GM18517 (cell line): ENCODE measurements around the gene ZNF446.
"Not testable (repeated sequence)": the region's sequence is repeated elsewhere in the genome, so short reads cannot be mapped to it uniquely, and the experiment has no call there.

Experiments used
- ATAC-seq: cut with Tn5 transposase; IDR thresholded peaks from one replicate; pipeline ENCODE4 v1.9.1; 2021; ENCODE audit warnings: mild to moderate bottlenecking, moderate library complexity; ENCODE audit not compliant: unreplicated experiment

The ZNF446 gene

DNA sequence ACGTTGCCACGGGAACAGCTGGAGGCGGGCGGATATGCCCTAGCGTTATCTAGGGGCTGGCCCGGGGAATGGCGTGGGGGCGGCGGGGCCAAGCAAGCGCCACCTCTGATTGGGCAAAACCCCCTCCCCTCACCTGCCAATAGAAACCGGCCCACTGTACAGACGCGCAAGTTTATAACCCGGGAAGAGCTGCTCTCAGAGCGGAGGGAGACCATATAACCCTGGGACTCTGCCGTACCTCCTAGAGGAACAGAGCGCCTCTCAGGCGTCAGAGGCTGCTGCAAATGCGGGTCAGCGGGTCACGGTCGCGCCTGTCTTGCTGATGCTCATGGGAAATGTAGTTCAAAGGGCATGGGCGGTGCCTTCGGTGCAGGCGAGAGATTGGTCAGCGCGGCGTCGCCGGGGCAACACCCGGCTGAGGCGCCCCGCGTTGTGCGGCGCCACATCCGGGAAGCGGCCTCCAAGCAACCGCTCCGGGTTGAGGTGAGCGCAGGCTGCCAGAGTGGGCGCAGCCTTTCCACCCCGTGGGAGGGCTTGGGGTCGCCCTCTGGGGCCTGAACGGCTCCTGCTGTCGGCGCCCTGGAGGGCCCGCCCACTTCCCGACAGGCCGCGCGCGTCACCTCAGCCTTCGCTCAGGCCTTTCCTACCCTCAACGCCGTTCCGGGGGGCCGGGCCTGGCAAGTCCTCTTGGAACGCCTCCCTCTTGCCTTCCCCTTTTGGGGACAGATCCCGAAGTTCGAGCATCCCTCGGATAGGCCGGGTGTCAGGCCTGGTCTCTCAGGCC is at the start of gene ZNF446:
ZNF446 (plus strand) TSS at position 639 of the 784 bp plus-strand sequence. CDS start 867 bp downstream, outside the sequence.
- peak; percentile 81 for ATAC-seq

- no peak for ATAC-seq
Measured at GRCh38 chr19:58428617-58429016, 47.5 kb upstream of the ZNF446 start.

- ATAC-seq, result no peak
Measured at GRCh38 chr19:58429745-58430144, 46.4 kb upstream of the ZNF446 start.

GRCh38 chr19:58434217-58434616 is 41.9 kb upstream of the ZNF446 start:
- no peak for ATAC-seq

DNA sequence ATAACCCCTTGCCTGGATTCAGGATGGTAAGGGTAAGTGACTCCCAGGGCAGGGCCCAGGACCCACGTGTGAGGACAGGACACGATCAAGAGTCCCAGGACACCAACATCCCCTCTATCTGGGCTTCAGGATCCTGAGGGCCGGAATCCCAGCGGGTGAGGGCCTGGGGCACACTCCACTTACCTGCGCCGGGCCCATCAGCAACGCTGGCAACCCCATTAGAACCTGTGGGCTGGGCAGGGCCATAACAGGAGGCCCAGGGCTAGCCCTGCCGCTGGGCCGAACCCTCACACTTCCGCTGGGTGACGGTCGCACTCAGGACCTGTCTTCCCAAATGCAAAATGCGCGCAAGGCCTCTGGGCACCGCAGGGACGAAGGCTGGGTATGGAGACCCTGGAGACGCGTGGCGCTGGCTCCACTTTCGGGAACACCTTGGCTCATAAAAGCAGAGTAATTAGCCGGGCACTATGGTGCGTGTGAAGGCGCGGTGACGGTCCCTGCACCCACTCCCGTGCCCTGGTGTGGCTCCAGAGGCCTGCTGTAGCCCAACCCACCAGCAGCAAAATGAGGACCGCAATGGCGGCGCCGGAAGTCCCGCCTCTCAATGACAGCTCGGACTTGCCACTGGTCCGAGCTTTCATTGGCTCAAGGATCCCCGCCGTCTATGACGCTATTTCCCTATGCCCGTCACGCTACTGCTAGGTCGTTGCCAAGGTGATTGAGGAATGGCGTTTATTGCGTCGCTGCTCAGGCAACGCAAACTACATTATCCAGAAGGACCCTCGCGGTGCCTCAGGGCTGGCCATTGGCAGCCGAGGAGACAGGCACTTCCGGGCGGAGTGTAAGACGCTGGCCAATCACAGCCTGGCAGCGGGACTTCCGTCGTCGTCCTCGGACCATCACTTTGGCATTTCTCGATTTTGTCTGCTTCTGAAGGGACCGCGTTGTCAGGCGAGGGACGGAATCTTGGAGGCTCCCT is 36.3 kb upstream of the ZNF446 start, which contains the start of gene ZNF132:
ZNF132 (minus strand) TSS at position 578 of the 979 bp plus-strand sequence; CDS start at position 246, 332 bp downstream.
- peak; percentile 95 for ATAC-seq

DNA sequence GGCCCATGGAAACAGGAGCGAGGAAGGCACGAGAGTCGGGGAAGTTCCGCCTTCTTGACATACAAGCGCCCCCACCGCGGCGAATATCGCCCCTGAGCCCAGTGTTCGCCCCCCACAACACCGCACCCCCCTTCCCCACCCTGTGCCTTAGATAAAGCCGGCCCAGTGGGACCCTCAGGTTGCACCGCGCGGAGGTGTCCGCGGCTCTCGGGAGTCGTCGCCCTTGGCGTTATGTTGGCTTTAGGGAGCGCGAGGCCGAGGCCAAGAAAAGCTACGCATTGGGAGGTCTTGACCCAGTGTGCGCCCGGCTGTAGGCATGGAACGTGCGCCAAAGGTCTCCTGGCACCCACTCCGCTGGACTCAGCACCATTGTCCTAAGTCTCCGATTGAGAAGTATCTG is 35.6 kb upstream of the ZNF446 start:
- ATAC-seq, result no peak

DNA sequence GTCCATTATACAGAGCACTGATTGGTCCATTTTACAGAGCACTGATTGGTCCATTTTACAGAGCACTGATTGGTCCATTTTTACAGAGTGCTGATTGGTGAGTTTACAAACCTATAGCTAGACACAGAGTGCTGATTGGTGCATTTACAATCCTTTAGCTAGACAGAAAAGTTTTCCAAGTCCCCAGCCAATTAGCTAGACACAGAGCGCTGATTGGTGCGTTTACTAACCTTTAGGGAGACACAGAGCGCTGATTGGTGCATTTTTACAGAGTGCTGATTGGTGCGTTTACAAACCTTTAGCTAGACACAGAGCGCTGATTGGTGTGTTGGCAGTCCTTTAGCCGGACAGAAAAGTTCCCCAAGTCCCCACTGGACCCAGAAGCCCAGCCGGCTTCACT is 33.2 kb upstream of the ZNF446 start:
- not testable (repeated sequence) for ATAC-seq

DNA sequence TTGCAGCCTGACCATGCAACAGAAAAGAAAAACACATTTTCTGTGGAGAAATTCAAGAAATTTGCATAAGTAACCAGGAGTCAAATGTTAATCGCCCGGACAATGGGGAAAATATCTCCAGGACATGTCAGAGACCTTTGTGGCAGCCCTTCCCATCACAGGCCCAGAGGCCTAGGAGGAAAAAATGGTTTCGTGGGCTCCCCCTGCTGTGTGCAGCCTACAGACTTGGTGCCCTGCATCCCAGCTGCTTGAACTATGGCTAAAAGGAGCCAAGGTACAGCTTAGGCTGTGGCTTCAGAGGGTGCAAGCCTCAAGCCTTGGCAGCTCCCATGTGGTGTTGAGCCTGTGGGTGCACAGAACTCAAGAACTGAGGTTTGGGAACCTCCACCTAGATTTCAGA is 27.3 kb upstream of the ZNF446 start:
- ATAC-seq, result not testable (repeated sequence)

GRCh38 chr19:58449980-58450379 is 26.2 kb upstream of the ZNF446 start:
- not testable (repeated sequence) for ATAC-seq

DNA sequence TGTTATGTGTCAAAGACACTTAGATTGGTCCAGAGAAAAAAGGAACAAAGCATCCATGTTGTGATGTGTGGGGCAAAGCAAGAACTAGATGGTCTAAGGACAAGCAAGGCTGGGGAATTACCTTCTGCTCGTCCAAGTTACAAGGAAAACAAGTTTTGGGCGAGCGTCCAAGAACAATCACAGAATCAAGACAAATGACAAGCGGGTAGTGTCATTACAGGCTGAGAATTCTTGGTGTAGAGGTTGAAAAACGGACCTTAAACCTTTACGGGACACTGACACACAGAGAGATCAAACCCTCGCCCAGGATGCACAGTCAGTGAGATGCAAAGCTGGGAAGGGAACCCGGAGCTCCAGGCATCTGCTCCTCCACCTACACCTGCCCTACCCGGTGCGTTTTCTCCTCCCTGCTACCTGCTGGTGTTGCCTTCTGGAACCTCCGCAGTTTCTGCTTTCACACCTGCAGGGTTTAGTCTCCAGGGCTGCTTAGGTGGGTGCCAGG is 25.2 kb upstream of the ZNF446 start:
- ATAC-seq, result no peak

GRCh38 chr19:58451358-58452101 is 24.6 kb upstream of the ZNF446 start, which contains the start of gene ZNF324B:
ZNF324B (plus strand) TSS chr19:58451622; CDS start chr19:58453702, 2,080 bp downstream.
- peak; percentile 92 for ATAC-seq

- no peak for ATAC-seq
Measured at GRCh38 chr19:58453743-58454142, 22.4 kb upstream of the ZNF446 start.

DNA sequence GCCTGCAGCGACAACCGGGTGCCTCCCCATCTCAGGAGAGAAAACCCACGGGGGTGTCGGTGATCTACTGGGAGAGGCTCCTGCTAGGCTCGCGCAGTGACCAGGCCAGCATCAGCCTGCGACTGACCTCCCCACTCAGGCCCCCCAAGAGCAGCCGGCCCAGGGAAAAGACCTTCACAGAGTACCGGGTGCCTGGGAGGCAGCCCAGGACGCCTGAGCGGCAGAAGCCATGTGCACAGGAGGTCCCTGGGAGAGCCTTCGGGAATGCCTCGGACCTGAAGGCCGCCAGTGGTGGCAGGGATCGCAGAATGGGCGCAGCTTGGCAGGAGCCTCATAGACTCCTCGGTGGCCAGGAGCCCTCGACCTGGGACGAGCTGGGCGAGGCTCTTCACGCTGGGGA is 20.8 kb upstream of the ZNF446 start:
- ATAC-seq, result no peak

DNA sequence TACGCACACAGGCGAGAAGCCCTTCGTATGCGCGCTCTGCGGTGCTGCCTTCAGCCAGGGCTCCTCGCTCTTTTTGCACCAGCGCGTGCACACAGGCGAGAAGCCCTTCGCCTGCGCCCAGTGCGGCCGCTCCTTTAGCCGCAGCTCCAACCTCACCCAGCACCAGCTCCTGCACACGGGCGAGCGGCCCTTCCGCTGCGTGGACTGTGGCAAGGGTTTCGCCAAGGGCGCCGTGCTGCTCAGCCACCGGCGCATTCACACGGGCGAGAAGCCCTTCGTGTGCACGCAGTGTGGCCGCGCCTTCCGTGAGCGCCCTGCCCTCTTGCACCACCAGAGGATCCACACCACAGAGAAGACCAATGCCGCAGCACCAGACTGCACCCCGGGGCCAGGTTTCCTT is 20.0 kb upstream of the ZNF446 start:
- ATAC-seq, result no peak

DNA sequence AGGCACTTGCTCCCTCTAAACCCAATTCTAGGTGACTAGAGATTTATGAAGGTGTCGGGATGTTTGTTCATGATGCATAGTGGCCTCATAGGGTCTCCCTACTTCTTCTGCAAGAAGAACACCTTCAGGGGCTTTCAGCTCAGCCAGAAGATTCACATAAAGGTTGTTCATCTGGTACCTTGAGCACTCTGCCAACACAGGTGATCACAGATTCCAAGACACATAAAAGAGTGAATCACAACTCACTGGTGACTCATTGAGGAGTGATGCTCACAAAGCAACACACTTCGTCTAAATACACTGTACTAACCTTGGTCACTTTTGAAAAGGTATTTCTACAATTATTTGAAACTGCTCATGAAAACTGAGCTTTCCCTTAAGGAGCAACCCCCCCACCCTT is 16.1 kb upstream of the ZNF446 start:
- ATAC-seq, result no peak

GRCh38 chr19:58466089-58466759 is 9.9 kb upstream of the ZNF446 start:
- ATAC-seq, result no peak

DNA sequence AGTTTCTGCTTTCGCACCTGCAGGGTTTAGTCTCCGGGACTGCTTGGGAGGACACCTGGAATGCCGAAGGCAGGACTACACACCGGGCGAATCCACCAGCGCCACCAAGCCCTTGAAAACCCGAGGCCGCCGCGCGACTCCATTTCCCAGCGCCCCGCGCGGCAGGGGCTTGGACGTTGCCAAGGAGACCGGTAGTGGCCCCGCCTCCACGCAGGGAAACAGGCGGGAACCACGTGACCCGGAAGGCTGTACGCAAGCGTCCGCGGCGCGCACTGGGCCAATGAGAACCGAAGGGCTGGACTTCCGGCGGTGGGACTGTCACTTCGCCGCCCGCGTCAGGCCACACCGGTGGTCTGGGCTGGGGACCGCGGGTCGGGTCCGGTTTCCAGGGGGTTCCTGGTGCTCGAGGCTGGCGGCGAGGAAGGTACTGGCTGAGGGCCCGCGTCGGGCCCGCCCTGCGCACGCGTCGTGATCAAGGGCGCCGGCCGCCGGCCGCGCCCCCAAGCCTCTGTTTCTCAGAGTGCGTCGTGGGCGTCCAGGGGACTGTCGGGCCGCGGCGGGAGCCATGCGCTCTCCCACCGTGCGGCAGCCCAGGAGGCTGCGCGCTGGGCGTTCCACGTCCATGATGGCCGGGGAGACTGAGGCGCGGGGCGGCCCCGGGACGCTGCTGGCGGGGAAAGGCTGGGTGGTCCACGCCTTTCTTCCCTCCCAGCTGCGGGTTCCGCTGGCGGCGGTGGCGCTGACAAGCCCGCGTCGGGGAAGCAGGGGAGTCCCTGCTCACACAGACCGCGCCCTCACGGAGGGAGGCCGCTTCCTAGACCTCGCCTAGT is 9.2 kb upstream of the ZNF446 start, which contains the start of gene ZNF324:
ZNF324 (plus strand) TSS at position 321 of the 830 bp plus-strand sequence. CDS start 2,106 bp downstream, outside the sequence.
- peak; percentile 78 for ATAC-seq

- no peak for ATAC-seq
Measured at GRCh38 chr19:58468216-58468839, 7.8 kb upstream of the ZNF446 start.
